DND-41 (cell line): ENCODE results near the gene HEATR3.

ENCODE experiments used
- ATAC-seq: fragments of 200-7000 bp; cut with Tn5 transposase; 3 replicates; pipeline ENCODE4 v1.9.1; 2021; ENCODE audit warnings: low read depth; ENCODE audit not compliant: insufficient read depth
- DNase-seq: peaks from one replicate; pipeline ENCODE4 v3.0.0-alpha.2; 2020
- H2AFZ ChIP-seq: 2 replicates; pipeline ENCODE4 v1.6.0; 2012; ENCODE audit warnings: low read depth, low read length
- H3K27ac ChIP-seq: 2 replicates; pipeline ENCODE4 v1.5.1; 2012; ENCODE audit warnings: low read length, inconsistent platforms
- H3K27me3 ChIP-seq: fragments of 200-600 bp; sonication (generic); 2 replicates; pipeline ENCODE4 v1.6.0; 2012; ENCODE audit warnings: low read length, mild to moderate bottlenecking, inconsistent platforms; ENCODE audit not compliant: insufficient read depth, poor library complexity
- H3K36me3 ChIP-seq: 2 replicates; pipeline ENCODE4 v1.5.1; 2012; ENCODE audit warnings: low read length, inconsistent platforms; ENCODE audit not compliant: insufficient read depth
- H3K4me1 ChIP-seq: 2 replicates; pipeline ENCODE4 v1.5.1; 2012; ENCODE audit warnings: mild to moderate bottlenecking, low read length; ENCODE audit not compliant: insufficient read depth
- H3K4me2 ChIP-seq: 2 replicates; pipeline ENCODE4 v1.6.0; 2012; ENCODE audit warnings: mild to moderate bottlenecking, moderate library complexity, low read length, inconsistent platforms; ENCODE audit not compliant: insufficient read depth
- H3K4me3 ChIP-seq, 2 experiments: fragments of 200-600 bp in 1 of 2; shearing (Covaris generic) in 1 of 2; 2 replicates each; pipeline ENCODE4 v1.5.1; 2012 to 2016; ENCODE audit warnings: inconsistent platforms in 2 of 2, low read length in 2 of 2, mild to moderate bottlenecking in 2 of 2, low read depth in 1 of 2, moderate library complexity in 1 of 2
- H3K79me2 ChIP-seq: 2 replicates; pipeline ENCODE4 v1.6.0; 2012; ENCODE audit warnings: low read length, inconsistent platforms; ENCODE audit not compliant: insufficient read depth
- H3K9ac ChIP-seq: 2 replicates; pipeline ENCODE4 v1.6.0; 2012; ENCODE audit warnings: low read depth, mild to moderate bottlenecking, inconsistent platforms, low read length, moderate library complexity
- H3K9me3 ChIP-seq: 2 replicates; pipeline ENCODE4 v1.5.1; 2012; ENCODE audit warnings: low read length, moderate library complexity, mild to moderate bottlenecking, inconsistent platforms; ENCODE audit not compliant: insufficient read depth, severe bottlenecking
- H4K20me1 ChIP-seq: 2 replicates; pipeline ENCODE4 v1.6.0; 2012; ENCODE audit warnings: low read length; ENCODE audit not compliant: insufficient read depth
- EZH2 ChIP-seq: IDR thresholded peaks from 3 replicates; pipeline ENCODE4 v1.6.1; 2012; ENCODE audit warnings: borderline replicate concordance, low read depth, mild to moderate bottlenecking, moderate library complexity, low read length, inconsistent platforms; ENCODE audit not compliant: severe bottlenecking
- TF ChIP-seq, protein P1 (sequence below): IDR thresholded peaks from 2 replicates; pipeline ENCODE4 v1.5.1; 2012; ENCODE audit warnings: borderline replicate concordance, low read length, moderate library complexity, mild to moderate bottlenecking; ENCODE audit not compliant: poor library complexity, severe bottlenecking; ENCODE audit errors: extremely low read depth

The HEATR3 gene

GRCh38 chr16:50056226-50056625 is 9.5 kb upstream of the HEATR3 start:
- Histone ChIP-seq H4K20me1 (no peaks in the 10 kb centered on the region), H3K27ac (no peak overlapping the region), H3K4me2 (no peak overlapping the region), H3K79me2 (no peaks in the 10 kb centered on the region), H3K4me1 (no peaks in the 10 kb centered on the region), H3K9me3 (peaks cover 7% of the 10 kb centered on the region), H3K4me3 (no peak overlapping the region), H2AFZ (no peak overlapping the region), H3K9ac (no peak overlapping the region), H3K36me3 (no peaks in the 10 kb centered on the region), H3K27me3 (peaks cover 1% of the 10 kb centered on the region)
- ATAC-seq, result no peak
- no peak for DNase-seq
- TF ChIP-seq, protein P1, sequence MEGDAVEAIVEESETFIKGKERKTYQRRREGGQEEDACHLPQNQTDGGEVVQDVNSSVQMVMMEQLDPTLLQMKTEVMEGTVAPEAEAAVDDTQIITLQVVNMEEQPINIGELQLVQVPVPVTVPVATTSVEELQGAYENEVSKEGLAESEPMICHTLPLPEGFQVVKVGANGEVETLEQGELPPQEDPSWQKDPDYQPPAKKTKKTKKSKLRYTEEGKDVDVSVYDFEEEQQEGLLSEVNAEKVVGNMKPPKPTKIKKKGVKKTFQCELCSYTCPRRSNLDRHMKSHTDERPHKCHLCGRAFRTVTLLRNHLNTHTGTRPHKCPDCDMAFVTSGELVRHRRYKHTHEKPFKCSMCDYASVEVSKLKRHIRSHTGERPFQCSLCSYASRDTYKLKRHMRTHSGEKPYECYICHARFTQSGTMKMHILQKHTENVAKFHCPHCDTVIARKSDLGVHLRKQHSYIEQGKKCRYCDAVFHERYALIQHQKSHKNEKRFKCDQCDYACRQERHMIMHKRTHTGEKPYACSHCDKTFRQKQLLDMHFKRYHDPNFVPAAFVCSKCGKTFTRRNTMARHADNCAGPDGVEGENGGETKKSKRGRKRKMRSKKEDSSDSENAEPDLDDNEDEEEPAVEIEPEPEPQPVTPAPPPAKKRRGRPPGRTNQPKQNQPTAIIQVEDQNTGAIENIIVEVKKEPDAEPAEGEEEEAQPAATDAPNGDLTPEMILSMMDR, result no peak
- no peak for TF ChIP-seq EZH2

- H3K4me1 ChIP-seq, result no peaks in the 10 kb centered on the region
- H3K27ac ChIP-seq, result no peak overlapping the region
- ATAC-seq (no peak), DNase-seq (no peak)
- TF ChIP-seq, protein P1, result no peak
- no peak for TF ChIP-seq EZH2
- no peaks in the 10 kb centered on the region for H4K20me1 ChIP-seq
- no peak overlapping the region for H3K4me2 ChIP-seq
- H3K79me2 ChIP-seq, result no peaks in the 10 kb centered on the region
- H3K9me3 ChIP-seq, result peaks cover 7% of the 10 kb centered on the region
- H3K27me3 ChIP-seq, result no peaks in the 10 kb centered on the region
- H3K9ac ChIP-seq, result no peak overlapping the region
- H3K4me3 ChIP-seq, result no peak overlapping the region
- no peaks in the 10 kb centered on the region for H3K36me3 ChIP-seq
- H2AFZ ChIP-seq, result no peak overlapping the region
Observed at GRCh38 chr16:50058091-50058771, 7.5 kb upstream of the HEATR3 start.

- DNase-seq, result no peak
- Histone ChIP-seq H3K27ac (no peak overlapping the region), H2AFZ (no peak overlapping the region), H3K27me3 (no peaks in the 10 kb centered on the region), H3K4me1 (peaks cover 5% of the 10 kb centered on the region), H4K20me1 (no peaks in the 10 kb centered on the region), H3K9ac (no peak overlapping the region), H3K79me2 (no peaks in the 10 kb centered on the region), H3K36me3 (no peaks in the 10 kb centered on the region), H3K4me3 (no peak overlapping the region), H3K4me2 (no peak overlapping the region), H3K9me3 (peaks cover 7% of the 10 kb centered on the region)
- TF ChIP-seq, protein P1, result no peak
- TF ChIP-seq EZH2, result no peak
- ATAC-seq, result no peak
Observed at GRCh38 chr16:50059111-50059510, 6.7 kb upstream of the HEATR3 start.
